BJ (cell line): ENCODE results near the gene THSD7B. TPM values are rescaled to one million over a fixed set of nuclear protein-coding genes. Genes with fewer than 3 reads are reported as not detected.

Experiments
- CTCF ChIA-PET: fragments of 350-600 bp; formaldehyde crosslinking; extraction: SDS; loops from one replicate; lab custom pipeline; 2021; ENCODE audit warnings: antibody characterized with exemption, inconsistent platforms; lab: Yijun Ruan, JAX
- POLR2A ChIA-PET: fragments of 300-600 bp; sonication (Branson Sonifier 250); formaldehyde crosslinking; extraction: SDS; loops from one replicate; lab custom pipeline; 2021; ENCODE audit warnings: antibody characterized with exemption; lab: Charles Lee
- DNase-seq: peaks from one replicate; pipeline ENCODE4 v3.0.0-alpha.2; 2011; ENCODE audit warnings: low read depth
- H3K27me3 ChIP-seq: 2 replicates; pipeline ENCODE4 v1.6.0; 2011; ENCODE audit warnings: low read length; ENCODE audit not compliant: control insufficient read depth, insufficient read depth
- H3K36me3 ChIP-seq: 2 replicates; pipeline ENCODE4 v1.5.1; 2011; ENCODE audit warnings: low read length; ENCODE audit not compliant: control insufficient read depth, insufficient read depth
- H3K4me3 ChIP-seq: 2 replicates; pipeline ENCODE4 v1.5.1; 2011; ENCODE audit warnings: low read depth, mild to moderate bottlenecking, control low read depth, low read length
- CTCF ChIP-seq: IDR thresholded peaks from 2 replicates; pipeline ENCODE4 v1.5.1; 2011; ENCODE audit warnings: low read depth, mild to moderate bottlenecking, control low read depth, inconsistent platforms, low read length, moderate library complexity; ENCODE audit not compliant: insufficient read depth
- polyA plus RNA-seq: library from polyadenylated mRNA; depleted of rRNA; stranded (reverse); fragments of >200 nt; gene quantifications from 2 replicates; pipeline ENCODE4 v1.2.3, GENCODE V29; 2011
- small RNA-seq: library from RNA; depleted of rRNA; stranded (forward); fragments of <200 nt; gene quantifications from one replicate; pipeline ENCODE3, GENCODE V24; 2012; ENCODE audit warnings: low replicate concordance, low read depth; ENCODE audit not compliant: insufficient read length

THSD7B gene
- polyA plus RNA-seq, 1 experiment = 0.13 TPM

GRCh38 chr2:137718786-137719185 lies 953.4 kb downstream of the THSD7B start:
- no peak for DNase-seq
- TF ChIP-seq CTCF = no peak
- CTCF ChIA-PET = no interaction called here
- POLR2A ChIA-PET = no interaction called here
- no peaks in the 10 kb centered on the region for H3K36me3 ChIP-seq
- no peak overlapping the region for H3K4me3 ChIP-seq
- no peaks in the 10 kb centered on the region for H3K27me3 ChIP-seq

GRCh38 chr2:137721733-137722132 lies 956.4 kb downstream of the THSD7B start:
- Histone ChIP-seq H3K27me3 (no peaks in the 10 kb centered on the region), H3K36me3 (no peaks in the 10 kb centered on the region), H3K4me3 (no peak overlapping the region)
- ChIA-PET POLR2A (no interaction called here), CTCF (no interaction called here)
- DNase-seq = no peak
- no peak for TF ChIP-seq CTCF

GRCh38 chr2:137724912-137725311 lies 959.6 kb downstream of the THSD7B start:
- ChIA-PET CTCF (no interaction called here), POLR2A (no interaction called here)
- H3K27me3 ChIP-seq = no peaks in the 10 kb centered on the region
- no peak for DNase-seq
- no peak overlapping the region for H3K4me3 ChIP-seq
- no peaks in the 10 kb centered on the region for H3K36me3 ChIP-seq
- no peak for TF ChIP-seq CTCF

Small RNA genes lying within 50 kb of the gene (small RNA-seq; reads per million reads assigned to genes)
- not detected for gene RF00019
- not detected for gene RNA5SP105
